Measurements from ENCODE around the gene GRM4. TPM values are rescaled to one million over a fixed set of nuclear protein-coding genes. Genes with fewer than 3 reads are reported as not detected.

Gene GRM4
- total and polyA plus RNA-seq, 9 of the 15 experiments (the other 6 are each of a cell fraction or from before 2014, with no cell fraction given): 0.18 TPM; not detected in 8

DNA sequence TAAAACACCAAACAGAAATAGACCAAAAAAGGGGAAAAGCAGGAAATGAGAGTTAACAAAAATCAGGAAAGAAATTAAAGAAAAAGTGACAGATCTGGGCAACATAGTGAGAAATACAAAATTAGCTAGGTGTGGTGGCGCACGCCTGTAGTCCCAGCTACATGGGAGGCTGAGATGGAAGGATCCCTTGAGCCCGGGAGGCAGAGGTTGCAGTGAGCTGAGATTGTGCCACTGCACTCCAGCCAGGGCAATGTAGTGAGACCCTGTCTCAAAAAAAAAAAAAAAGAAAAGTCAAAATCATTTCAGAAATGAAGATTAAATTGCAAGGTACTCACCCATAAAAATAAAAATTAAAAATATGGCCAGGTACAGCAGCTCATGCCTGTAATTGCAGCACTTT, 13.0 kb upstream of the GRM4 start:
- Histone ChIP-seq H3K9me1 (ENCODE audit: control insufficient read depth, insufficient read depth, low read length) (peaks cover 4% of the 10 kb centered on the region), H3K4me2 (ENCODE audit: insufficient read depth, low read length) (no peak overlapping the region), H3K4me3 (no peak overlapping the region), H4K20me1 (replicated peaks; ENCODE audit: control insufficient read depth, insufficient read depth, low read length) (peaks cover 3% of the 10 kb centered on the region; the same call in 1 of the 2 replicates), H3K4me1 (replicated peaks in 1 of 2; ENCODE audit: control insufficient read depth in 2 of 2, insufficient read depth in 2 of 2, low read length in 2 of 2) (peaks cover 0 to 14% of the 10 kb centered on the region in 2 experiments; a peak in 2 of 5 replicates), H3K79me2 (ENCODE audit: control insufficient read depth, insufficient read depth, low read length) (no peaks in the 10 kb centered on the region), H3K27ac (ENCODE audit: extremely low read depth, low read depth, low read length) (no peak overlapping the region), H2AFZ (ENCODE audit: low read depth, low read length) (no peak overlapping the region), H3K9me3 (replicated peaks; ENCODE audit: control insufficient read depth, insufficient read depth, low read depth, low read length) (peaks cover 4% of the 10 kb centered on the region), H3K36me3 (ENCODE audit: control insufficient read depth, insufficient read depth, low read length) (no peaks in the 10 kb centered on the region), H3K27me3 (ENCODE audit: control insufficient read depth in 2 of 2, insufficient read depth in 2 of 2, low read length in 2 of 2) (peaks cover 20 to 44% of the 10 kb centered on the region in 2 experiments; a peak in 4 of 5 replicates), H3K9ac (ENCODE audit: insufficient read depth in 1 of 2, low read depth in 2 of 2, low read length in 2 of 2) (no peak overlapping the region)
- intact Hi-C loops (cut with micrococcal nuclease) (loop anchor here (10.0 kb wide), 1 partner anchor 184 kb away; no protein-coding TSS in a partner anchor), in situ Hi-C loops (cut with MboI) (no loop called here)
- whole genome bisulfite sequencing (ENCODE audit: insufficient coverage, low coverage, missing lambda C conversion rate): 5% methylated on average over 3 of the region's 3 CpGs
- FAIRE-seq: no peak
- BruUV-seq (replicated peaks): no TSS peak
- TF ChIP-seq HNRNPUL1 (IDR thresholded peaks at IDR 0.05; ENCODE audit: low read length) (no peak), BCOR (IDR thresholded peaks at IDR 0.05) (0 out of 2 replicates have a peak, but pooled peaks have one; percentile 24), U2AF1 (optimal IDR thresholded peaks at IDR 0.05; ENCODE audit: low read depth, low read length) (no peak), ZNF121 (CRISPR knock-in tag; conservative IDR thresholded peaks at IDR 0.05) (peak; percentile 92), CHD4 (IDR thresholded peaks at IDR 0.05; ENCODE audit: insufficient read depth, insufficient replicate concordance, low read depth, low read length, poor library complexity, severe bottlenecking) (no peak)
- TF ChIP-seq, protein P1, sequence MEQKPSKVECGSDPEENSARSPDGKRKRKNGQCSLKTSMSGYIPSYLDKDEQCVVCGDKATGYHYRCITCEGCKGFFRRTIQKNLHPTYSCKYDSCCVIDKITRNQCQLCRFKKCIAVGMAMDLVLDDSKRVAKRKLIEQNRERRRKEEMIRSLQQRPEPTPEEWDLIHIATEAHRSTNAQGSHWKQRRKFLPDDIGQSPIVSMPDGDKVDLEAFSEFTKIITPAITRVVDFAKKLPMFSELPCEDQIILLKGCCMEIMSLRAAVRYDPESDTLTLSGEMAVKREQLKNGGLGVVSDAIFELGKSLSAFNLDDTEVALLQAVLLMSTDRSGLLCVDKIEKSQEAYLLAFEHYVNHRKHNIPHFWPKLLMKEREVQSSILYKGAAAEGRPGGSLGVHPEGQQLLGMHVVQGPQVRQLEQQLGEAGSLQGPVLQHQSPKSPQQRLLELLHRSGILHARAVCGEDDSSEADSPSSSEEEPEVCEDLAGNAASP (IDR thresholded peaks at IDR 0.05): no peak
- TF ChIP-seq, protein P2, sequence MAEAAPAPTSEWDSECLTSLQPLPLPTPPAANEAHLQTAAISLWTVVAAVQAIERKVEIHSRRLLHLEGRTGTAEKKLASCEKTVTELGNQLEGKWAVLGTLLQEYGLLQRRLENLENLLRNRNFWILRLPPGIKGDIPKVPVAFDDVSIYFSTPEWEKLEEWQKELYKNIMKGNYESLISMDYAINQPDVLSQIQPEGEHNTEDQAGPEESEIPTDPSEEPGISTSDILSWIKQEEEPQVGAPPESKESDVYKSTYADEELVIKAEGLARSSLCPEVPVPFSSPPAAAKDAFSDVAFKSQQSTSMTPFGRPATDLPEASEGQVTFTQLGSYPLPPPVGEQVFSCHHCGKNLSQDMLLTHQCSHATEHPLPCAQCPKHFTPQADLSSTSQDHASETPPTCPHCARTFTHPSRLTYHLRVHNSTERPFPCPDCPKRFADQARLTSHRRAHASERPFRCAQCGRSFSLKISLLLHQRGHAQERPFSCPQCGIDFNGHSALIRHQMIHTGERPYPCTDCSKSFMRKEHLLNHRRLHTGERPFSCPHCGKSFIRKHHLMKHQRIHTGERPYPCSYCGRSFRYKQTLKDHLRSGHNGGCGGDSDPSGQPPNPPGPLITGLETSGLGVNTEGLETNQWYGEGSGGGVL (CRISPR knock-in tag; IDR thresholded peaks at IDR 0.05): no peak
- ATAC-seq: no peak
- POLR2A ChIA-PET: no interaction called here
- DNase-seq (ENCODE audit: extremely low read depth in 1 of 4, low spot score in 3 of 4): no peak
- CTCF ChIA-PET (ENCODE audit: low intra/inter-chr PET ratio): no interaction called here
